Measurements from ENCODE around the gene GALNT3.

The GALNT3 gene

GRCh38 chr2:165833156-165833555 lies 39.1 kb upstream of the GALNT3 start:
- no peaks in the 10 kb centered on the region for H3K9me3 ChIP-seq (ENCODE audit: low read length)

GRCh38 chr2:165827921-165828276 lies 33.9 kb upstream of the GALNT3 start:
- Histone ChIP-seq H3K27ac (ENCODE audit: low read depth, low read length, poor library complexity, severe bottlenecking) (no peak overlapping the region), H3K4me1 (ENCODE audit: insufficient read depth, low read length, severe bottlenecking) (no peaks in the 10 kb centered on the region), H3K36me3 (ENCODE audit: insufficient read depth, low read length) (no peaks in the 10 kb centered on the region), H3K79me2 (ENCODE audit: insufficient read depth, low read length) (no peaks in the 10 kb centered on the region), H3K4me2 (ENCODE audit: low read length) (no peak overlapping the region), H3F3A (ENCODE audit: insufficient read depth, low read length) (no peaks in the 10 kb centered on the region), H4K20me1 (ENCODE audit: insufficient read depth, low read length) (no peaks in the 10 kb centered on the region), H3K9ac (ENCODE audit: low read length) (no peak overlapping the region), H2AFZ (ENCODE audit: low read length) (no peak overlapping the region), H3K4me3 (ENCODE audit: low read depth, low read length, poor library complexity, severe bottlenecking) (no peak overlapping the region), H3K9me2 (ENCODE audit: low read depth, low read length) (no peaks in the 10 kb centered on the region), H3K9me3 (ENCODE audit: low read length) (no peaks in the 10 kb centered on the region), H3K27me3 (ENCODE audit: insufficient read depth, low read length) (no peaks in the 10 kb centered on the region)
- TF ChIP-seq CTCF (IDR thresholded peaks at IDR 0.05; ENCODE audit: low read length) (no peak), EZH2 (IDR thresholded peaks at IDR 0.05; ENCODE audit: borderline replicate concordance, low read length) (no peak)

More at GRCh38 chr2:165833156-165833555, 39.1 kb upstream of the GALNT3 start:
- no peak for TF ChIP-seq CTCF (IDR thresholded peaks at IDR 0.05; ENCODE audit: low read length)
- TF ChIP-seq EZH2 (IDR thresholded peaks at IDR 0.05; ENCODE audit: borderline replicate concordance, low read length): no peak
- Histone ChIP-seq H3K27ac (ENCODE audit: low read depth, low read length, poor library complexity, severe bottlenecking) (no peak overlapping the region), H3K36me3 (ENCODE audit: insufficient read depth, low read length) (no peaks in the 10 kb centered on the region), H3K9me2 (ENCODE audit: low read depth, low read length) (no peaks in the 10 kb centered on the region), H3K27me3 (ENCODE audit: insufficient read depth, low read length) (no peaks in the 10 kb centered on the region), H3K79me2 (ENCODE audit: insufficient read depth, low read length) (no peaks in the 10 kb centered on the region), H3F3A (ENCODE audit: insufficient read depth, low read length) (no peaks in the 10 kb centered on the region), H4K20me1 (ENCODE audit: insufficient read depth, low read length) (no peaks in the 10 kb centered on the region), H3K4me2 (ENCODE audit: low read length) (no peak overlapping the region), H3K4me3 (ENCODE audit: low read depth, low read length, poor library complexity, severe bottlenecking) (no peak overlapping the region), H3K4me1 (ENCODE audit: insufficient read depth, low read length, severe bottlenecking) (no peaks in the 10 kb centered on the region), H2AFZ (ENCODE audit: low read length) (no peak overlapping the region), H3K9ac (ENCODE audit: low read length) (no peak overlapping the region)

DNA sequence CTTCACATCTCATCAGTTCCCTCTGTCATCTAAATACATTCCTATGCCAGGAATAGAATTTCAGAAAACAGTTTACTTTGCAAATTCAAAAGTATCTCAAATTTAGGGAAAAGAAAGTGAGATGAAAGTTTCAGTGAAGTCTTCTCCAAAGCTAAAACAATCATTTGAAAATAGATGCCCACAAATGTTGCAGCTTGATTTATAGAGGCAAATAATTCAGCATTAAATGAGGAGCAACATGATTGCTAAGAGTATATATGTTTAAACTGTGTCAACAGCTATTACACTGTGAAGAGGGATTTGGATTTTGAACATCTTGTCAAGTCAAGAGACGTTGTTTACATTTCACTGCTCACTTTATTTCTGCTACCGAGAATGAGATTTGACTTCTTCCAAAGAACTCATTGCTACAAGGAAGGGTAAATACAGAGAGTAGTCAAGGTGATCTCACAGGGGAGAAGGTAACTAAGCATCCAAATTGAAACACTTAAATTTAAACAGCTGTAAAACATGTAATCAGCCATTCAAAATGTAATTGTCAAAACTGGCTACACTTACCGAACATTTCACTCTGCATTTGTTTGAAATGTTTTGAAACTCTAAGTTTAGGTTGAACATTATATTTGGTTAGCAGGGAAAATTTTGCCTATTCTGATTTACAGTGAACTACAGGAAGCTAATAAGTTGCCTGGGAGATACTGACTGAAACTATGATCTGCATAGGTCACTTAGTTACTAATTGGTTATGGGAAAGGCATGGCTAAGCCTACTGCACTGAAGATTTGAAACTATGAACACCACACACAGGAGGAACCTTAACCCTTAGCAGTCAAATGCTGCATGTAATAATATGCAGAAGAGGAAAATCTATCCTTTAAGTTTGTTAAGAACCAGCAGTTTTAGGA lies 33.2 kb upstream of the GALNT3 start:
- no peaks in the 10 kb centered on the region for H4K20me1 ChIP-seq (ENCODE audit: insufficient read depth, low read length)
- no peaks in the 10 kb centered on the region for H3K27me3 ChIP-seq (ENCODE audit: insufficient read depth, low read length)
- no peak overlapping the region for H3K4me3 ChIP-seq (ENCODE audit: low read depth, low read length, poor library complexity, severe bottlenecking)
- no peaks in the 10 kb centered on the region for H3K9me3 ChIP-seq (ENCODE audit: low read length)
- H3F3A ChIP-seq (ENCODE audit: insufficient read depth, low read length): no peaks in the 10 kb centered on the region
- no peaks in the 10 kb centered on the region for H3K36me3 ChIP-seq (ENCODE audit: insufficient read depth, low read length)
- H3K4me2 ChIP-seq (ENCODE audit: low read length): no peak overlapping the region
- H3K27ac ChIP-seq (ENCODE audit: low read depth, low read length, poor library complexity, severe bottlenecking): no peak overlapping the region
- H3K4me1 ChIP-seq (ENCODE audit: insufficient read depth, low read length, severe bottlenecking): no peaks in the 10 kb centered on the region
- TF ChIP-seq CTCF (IDR thresholded peaks at IDR 0.05; ENCODE audit: low read length) (no peak), EZH2 (IDR thresholded peaks at IDR 0.05; ENCODE audit: borderline replicate concordance, low read length) (no peak)
- H3K9me2 ChIP-seq (ENCODE audit: low read depth, low read length): no peaks in the 10 kb centered on the region
- no peaks in the 10 kb centered on the region for H3K79me2 ChIP-seq (ENCODE audit: insufficient read depth, low read length)
- H2AFZ ChIP-seq (ENCODE audit: low read length): no peak overlapping the region
- no peak overlapping the region for H3K9ac ChIP-seq (ENCODE audit: low read length)

All from OCI-LY1 (cell line).